WI38 (cell line): Measurements from ENCODE around the gene SMC1B.

Experiments used
- H3K4me3 ChIP-seq: 2 replicates; pipeline ENCODE4 v1.5.1; 2011; ENCODE audit warnings: low read depth, mild to moderate bottlenecking, control low read depth, low read length
- CTCF ChIP-seq: IDR thresholded peaks from 2 replicates; pipeline ENCODE4 v1.5.1; 2012; ENCODE audit warnings: low read depth, mild to moderate bottlenecking, control low read depth, low read length

The SMC1B gene

DNA sequence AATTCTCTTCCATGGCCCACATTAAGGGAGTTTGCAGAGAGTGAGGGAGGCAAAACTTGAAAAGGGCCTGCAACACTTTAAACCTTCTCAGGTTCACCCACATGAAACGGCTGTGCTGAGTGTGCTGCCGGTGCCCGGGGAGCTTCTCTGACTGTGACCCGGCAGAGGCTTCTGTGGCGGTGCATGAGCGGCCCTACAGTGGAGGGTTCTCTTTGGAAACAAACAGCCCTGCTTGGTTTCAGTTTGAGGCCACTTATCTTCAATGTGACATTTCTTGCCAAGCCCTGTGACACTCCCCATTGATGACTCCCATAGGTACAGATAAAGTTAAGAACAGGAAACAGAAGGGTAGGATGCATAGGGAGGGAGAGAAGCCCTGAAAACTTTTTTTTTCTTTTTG is 71.9 kb downstream of the SMC1B start:
- no peak overlapping the region for H3K4me3 ChIP-seq
- no peak for TF ChIP-seq CTCF

DNA sequence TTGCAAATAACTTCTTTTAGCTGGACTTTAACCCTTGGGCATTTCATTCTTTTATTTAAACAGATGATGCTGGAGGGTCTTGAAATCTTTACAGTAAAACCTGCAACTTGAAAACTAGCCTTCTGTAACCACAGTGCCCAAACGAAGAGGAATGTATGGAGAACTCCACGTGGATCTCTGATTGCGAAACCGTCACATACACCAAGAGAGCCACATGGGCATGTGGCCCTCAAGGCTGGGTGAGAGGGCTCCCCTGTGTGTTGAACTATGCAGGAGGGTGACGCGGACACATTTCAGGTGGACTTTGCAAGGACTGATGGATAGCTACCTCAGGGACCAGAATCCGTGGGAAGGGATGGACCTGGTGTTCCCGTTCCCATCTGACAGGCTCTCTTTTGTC is 73.1 kb downstream of the SMC1B start:
- no peak for TF ChIP-seq CTCF
- no peak overlapping the region for H3K4me3 ChIP-seq

DNA sequence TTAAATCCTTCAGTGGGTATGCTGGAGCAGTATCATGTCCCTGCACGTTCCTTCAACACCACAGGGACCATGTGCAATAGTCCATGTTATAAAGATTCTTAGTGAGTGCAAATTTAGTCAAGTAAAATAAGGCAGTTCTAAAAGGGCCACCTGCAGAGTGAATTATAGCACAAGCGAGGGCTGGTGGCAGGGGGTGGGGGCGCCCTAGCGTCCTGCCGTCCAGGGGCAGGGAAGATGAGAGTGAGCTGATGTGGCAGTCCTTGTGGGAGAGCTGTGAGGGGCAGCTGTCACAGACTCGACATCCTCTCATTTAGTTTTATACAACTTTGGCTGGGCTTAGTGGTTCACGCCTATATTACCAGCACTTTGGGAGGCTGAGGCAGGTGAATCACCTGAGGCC is 74.6 kb downstream of the SMC1B start:
- no peak for TF ChIP-seq CTCF
- H3K4me3 ChIP-seq, result no peak overlapping the region

- no peak overlapping the region for H3K4me3 ChIP-seq
- TF ChIP-seq CTCF, result no peak
Observed at GRCh38 chr22:45337536-45337935, 75.9 kb downstream of the SMC1B start.

- no peak overlapping the region for H3K4me3 ChIP-seq
- TF ChIP-seq CTCF, result no peak
Observed at GRCh38 chr22:45336971-45337431, 76.4 kb downstream of the SMC1B start.

DNA sequence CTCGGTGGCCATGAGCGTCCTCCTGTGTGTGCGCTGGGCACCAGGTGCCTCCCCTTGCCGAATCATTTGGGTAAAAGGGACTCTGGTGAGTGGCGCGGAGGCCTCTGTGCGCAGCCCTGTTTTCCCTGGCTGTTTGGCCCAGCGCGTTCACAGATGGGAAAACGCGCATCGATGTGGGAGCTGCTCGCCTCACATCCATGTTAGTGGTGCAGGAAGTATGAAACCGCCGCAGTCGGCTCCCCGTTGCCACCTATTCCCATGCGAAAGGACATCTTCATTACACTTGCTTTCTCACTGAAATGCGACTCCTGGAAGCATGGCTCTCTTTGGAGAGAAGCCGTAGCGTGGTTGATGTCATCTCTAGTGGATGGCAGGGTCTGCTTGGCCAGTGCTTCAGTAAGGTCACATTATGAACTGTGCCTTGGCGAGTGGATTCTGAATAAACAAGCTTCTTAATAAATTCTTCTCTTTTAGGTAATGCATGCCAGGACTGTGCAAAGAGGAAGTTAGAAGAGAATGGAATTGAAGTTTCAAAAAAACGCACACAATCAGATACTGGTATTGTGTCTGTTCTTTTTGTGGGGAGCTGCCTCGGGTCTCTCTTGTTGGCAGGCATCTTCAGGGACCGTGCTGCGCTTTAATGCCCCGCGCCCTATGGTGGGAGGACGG is 77.4 kb downstream of the SMC1B start:
- no peak overlapping the region for H3K4me3 ChIP-seq
- TF ChIP-seq CTCF, result no peak

- no peak overlapping the region for H3K4me3 ChIP-seq
- no peak for TF ChIP-seq CTCF
Observed at GRCh38 chr22:45335021-45335818, 78.2 kb downstream of the SMC1B start.
